ENCODE results near the gene PKD2.

GRCh38 chr4:88091378-88091777 is 83.9 kb downstream of the PKD2 start:
- TF ChIP-seq CTCF (IDR thresholded peaks at IDR 0.05) = no peak
- no peak for TF ChIP-seq EZH2 (IDR thresholded peaks at IDR 0.05; ENCODE audit: borderline replicate concordance, insufficient read depth, low read depth, low read length, poor library complexity, severe bottlenecking)
